Heart right ventricle (tissue), 16 donors: ENCODE measurements around the gene TANGO6. TPM values are rescaled to one million over a fixed set of nuclear protein-coding genes. Genes with fewer than 3 reads are reported as not detected.
A peak's percentile ranks its signal among the peaks of the same experiment; 100 is the strongest.

Experiments
- ATAC-seq, 8 donors: fragments of 200-7000 bp; cut with Tn5 transposase; one replicate each; pipeline ENCODE4 v1.9.1; 2020; ENCODE audit warnings: mild to moderate bottlenecking in 8 of 8, moderate library complexity in 8 of 8, moderate number of reproducible peaks in 1 of 8
- DNase-seq, 2 donors: peaks; one replicate each; pipeline ENCODE4 v3.0.0-alpha.2; 2020
- H3K27ac ChIP-seq, 10 donors: fragments of 200-600 bp; sonication (generic) in 2 of 10; one replicate each; pipeline versions ENCODE4 v1.5.0 to v1.8.0; 2020 to 2022; ENCODE audit warnings: mild to moderate bottlenecking in 3 of 10
- H3K27me3 ChIP-seq, 7 donors: fragments of 200-600 bp; one replicate each; pipeline ENCODE4 v1.8.0; 2021 to 2022; ENCODE audit warnings: mild to moderate bottlenecking in 2 of 7
- H3K36me3 ChIP-seq, 9 donors: fragments of 200-600 bp; sonication (generic) in 1 of 9; one replicate each; pipeline versions ENCODE4 v1.5.0 to v1.8.0; 2020 to 2022; ENCODE audit warnings: mild to moderate bottlenecking in 2 of 9
- H3K4me1 ChIP-seq, 9 donors: fragments of 200-600 bp; sonication (generic) in 1 of 9; one replicate each; pipeline versions ENCODE4 v1.5.0 to v1.8.0; 2020 to 2022; ENCODE audit warnings: mild to moderate bottlenecking in 4 of 9
- H3K4me3 ChIP-seq, 10 donors: fragments of 200-600 bp; sonication (generic) in 2 of 10; one replicate each; pipeline versions ENCODE4 v1.5.0 to v1.8.0; 2020 to 2022; ENCODE audit warnings: mild to moderate bottlenecking in 7 of 10, moderate library complexity in 2 of 10
- H3K9me3 ChIP-seq, 11 donors: fragments of 200-600 bp in 10 of 11; sonication (generic) in 2 of 11; one replicate each; pipeline versions ENCODE4 v1.5.0 to v1.8.0; 2013 to 2022; ENCODE audit warnings: mild to moderate bottlenecking in 2 of 11, control low read depth in 1 of 11, moderate library complexity in 1 of 11
- WGBS, 2 donors: extraction: QIAGEN DNeasy Blood & Tissue Kit; methylation state at CpG; one replicate each; pipeline ENCODE4 v1.1.7; 2013; ENCODE audit warnings: inconsistent platforms in 1 of 2; 5-methylcytosine and 5-hydroxymethylcytosine counted together
- intact Hi-C, 10 donors: fragments of 100-400 bp; cut with DNase I; formaldehyde crosslinking; loops; one replicate each; pipeline versions ENCODE4 v1.11.1 to v1.14.2; 2022
- long read RNA-seq, 3 donors: library from polyadenylated mRNA; unstranded; transcript quantifications; one replicate each; pipeline ENCODE4 v2.0.0, GENCODE V29; 2020 to 2021
- polyA plus RNA-seq, 2 donors: library from polyadenylated mRNA; stranded (reverse); fragments of 200-250 nt; gene quantifications; one replicate each; pipeline ENCODE4 v1.2.3, GENCODE V29; 2013
- total RNA-seq, 10 donors: library from RNA; stranded (reverse); fragmentation: NEBNext Ultra II Directional in 3 of 10; extraction: Animal tissue kit (Norgen Biotek cat#: 25700) in 3 of 10; gene quantifications; one replicate each; pipeline versions ENCODE4 v1.2.1 to v1.2.4, GENCODE V29; 2021 to 2023
- TF ChIP-seq, protein P1 (sequence below), 9 donors: fragments of 200-600 bp; sonication (generic) in 2 of 9; IDR thresholded peaks; one replicate each; pipeline versions ENCODE4 v1.5.0 to v1.8.0; 2021 to 2022; ENCODE audit warnings: antibody characterized with exemption in 9 of 9, mild to moderate bottlenecking in 5 of 9, moderate library complexity in 1 of 9
- donor health status: Arrhythmogenic right ventricular cardiomyopathy.
- donor health status: ischemic (EF 13 %, LVEDD 7.1; RV severe dilation, severe dysfunction).
- donor health status: healthy with polysubstance abuse.
- donor health status: DM: no; HTN: yes; CAD: no.
- donor health status: DM: no; HTN: no; CAD: no.
- donor health status: ischemic (EF 25% LVEDD 6.9; RV normal size, moderate dysfunction).
- donor health status: ischemic (EF 25% LVEDD 5.7; RV mildly dilated, moderate dysfunction).
- donor health status: healthy.
- donor health status: DM: yes; HTN: yes; CAD: no.
- donor health status: Ischemic cardiomyopathy.
- donor health status: ischemic (EF 35%, LVEDD 5.7; RV mildly dilated, moderate dysfunction).
- donor health status: nonischemic (EF 11% LVEDD 7.7; RV severe dilation, severe dysfunction).
- donor health status: DM: yes; HTN: yes; CAD: no.
- donor health status: PGD.
- donor health status: ischemic (EF 29% LVEDD 5.4; RV normal size, mild dysfunction).
- donor health status: nonischemic (EF 23%, LVEDD 6.1; RV moderate dilation, normal function).

The TANGO6 gene
- total RNA-seq (10 to 100 TPM in 3 of 10 donors, 1 to 10 TPM in 7; 6.7 to 12.9 (median 8.4) TPM), polyA plus RNA-seq (1 to 10 TPM; 1.8 to 5.8 TPM)
- long read RNA-seq, donor 1, full-length matches to known transcripts = 6 of 9 reads
- long read RNA-seq, donor 1, partial matches to known transcripts = 3 of 9 reads
- long read RNA-seq, donor 1, other reads (novel, unspliced or antisense) = 0 of 9 reads
- long read RNA-seq, donor 2, full-length matches to known transcripts = 8 of 15 reads
- long read RNA-seq, donor 2, partial matches to known transcripts = 5 of 15 reads
- long read RNA-seq, donor 2, other reads (novel, unspliced or antisense) = 2 of 15 reads
- long read RNA-seq, donor 3, full-length matches to known transcripts = 7 of 12 reads
- long read RNA-seq, donor 3, partial matches to known transcripts = 3 of 12 reads
- long read RNA-seq, donor 3, other reads (novel, unspliced or antisense) = 2 of 12 reads

- TF ChIP-seq, protein P1, sequence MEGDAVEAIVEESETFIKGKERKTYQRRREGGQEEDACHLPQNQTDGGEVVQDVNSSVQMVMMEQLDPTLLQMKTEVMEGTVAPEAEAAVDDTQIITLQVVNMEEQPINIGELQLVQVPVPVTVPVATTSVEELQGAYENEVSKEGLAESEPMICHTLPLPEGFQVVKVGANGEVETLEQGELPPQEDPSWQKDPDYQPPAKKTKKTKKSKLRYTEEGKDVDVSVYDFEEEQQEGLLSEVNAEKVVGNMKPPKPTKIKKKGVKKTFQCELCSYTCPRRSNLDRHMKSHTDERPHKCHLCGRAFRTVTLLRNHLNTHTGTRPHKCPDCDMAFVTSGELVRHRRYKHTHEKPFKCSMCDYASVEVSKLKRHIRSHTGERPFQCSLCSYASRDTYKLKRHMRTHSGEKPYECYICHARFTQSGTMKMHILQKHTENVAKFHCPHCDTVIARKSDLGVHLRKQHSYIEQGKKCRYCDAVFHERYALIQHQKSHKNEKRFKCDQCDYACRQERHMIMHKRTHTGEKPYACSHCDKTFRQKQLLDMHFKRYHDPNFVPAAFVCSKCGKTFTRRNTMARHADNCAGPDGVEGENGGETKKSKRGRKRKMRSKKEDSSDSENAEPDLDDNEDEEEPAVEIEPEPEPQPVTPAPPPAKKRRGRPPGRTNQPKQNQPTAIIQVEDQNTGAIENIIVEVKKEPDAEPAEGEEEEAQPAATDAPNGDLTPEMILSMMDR (IDR thresholded peaks at IDR 0.05) = peak in 5 of 9 donors; percentile 11 to 29 (median 20)
- ATAC-seq = peak; percentile 98 to 99 (median 98)
- peaks cover 0 to 21% (median 10%) of the 10 kb centered on the region in 9 donors for H3K4me1 ChIP-seq
- peaks cover 0 to 6% (median 0%) of the 10 kb centered on the region in 7 donors for H3K27me3 ChIP-seq
- intact Hi-C loops = loop anchor here in 7 of 10 donors (5.0 to 10.0 kb wide), 7 partner anchors 271 to 319 kb away; partner anchors contain the start of genes CHTF8 (in 1 of the 7), UTP4 (in 1 of the 7) and ZFP90 (in 1 of the 7)
- no peaks in the 10 kb centered on the region for H3K36me3 ChIP-seq
- H3K4me3 ChIP-seq = peak within 1 kb of the TSS; percentile 73 to 99 (median 92)
- H3K9me3 ChIP-seq = no peaks in the 10 kb centered on the region
- H3K27ac ChIP-seq = peak within 1 kb of the TSS; percentile 81 to 95 (median 88)
- peak; percentile 86 to 88 for DNase-seq
- 0 to 1% methylated on average over 55 of the region's 55 CpGs for WGBS, 2 donors
Measured at GRCh38 chr16:68843482-68844210, at the start of gene TANGO6. TANGO6 (plus strand) TSS chr16:68843531; CDS start chr16:68843618, 87 bp downstream.

DNA sequence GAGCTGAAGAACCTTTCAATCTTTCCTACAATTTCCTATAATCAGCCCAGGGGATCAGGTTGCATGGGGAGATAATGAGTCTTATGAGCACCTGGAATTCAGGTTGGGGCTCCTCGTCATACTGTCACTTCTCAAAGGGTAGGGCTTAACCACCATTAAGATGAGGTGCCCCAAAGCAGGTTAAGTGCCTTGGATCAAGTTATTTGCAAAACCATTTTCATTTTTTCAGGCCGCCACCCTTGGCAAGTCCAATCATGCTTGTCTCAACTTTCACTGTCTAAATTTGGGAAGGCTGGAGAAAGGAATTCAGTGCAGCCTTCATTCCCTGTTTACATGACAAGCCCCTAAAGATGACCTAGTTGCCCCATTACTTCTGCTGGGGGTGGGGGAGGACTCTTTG is 44.9 kb upstream of the TANGO6 start:
- TF ChIP-seq, protein P1 (IDR thresholded peaks at IDR 0.05) = no peak
- H3K36me3 ChIP-seq = no peaks in the 10 kb centered on the region
- intact Hi-C loops = no loop called here
- no peaks in the 10 kb centered on the region for H3K9me3 ChIP-seq
- no peak overlapping the region for H3K27ac ChIP-seq
- H3K4me3 ChIP-seq = no peak overlapping the region
- WGBS, 2 donors = 89 to 91% methylated on average over 2 of the region's 2 CpGs
- no peak for DNase-seq
- ATAC-seq = no peak
- peaks cover 0 to 2% (median 0%) of the 10 kb centered on the region in 7 donors for H3K27me3 ChIP-seq
- no peaks in the 10 kb centered on the region for H3K4me1 ChIP-seq

DNA sequence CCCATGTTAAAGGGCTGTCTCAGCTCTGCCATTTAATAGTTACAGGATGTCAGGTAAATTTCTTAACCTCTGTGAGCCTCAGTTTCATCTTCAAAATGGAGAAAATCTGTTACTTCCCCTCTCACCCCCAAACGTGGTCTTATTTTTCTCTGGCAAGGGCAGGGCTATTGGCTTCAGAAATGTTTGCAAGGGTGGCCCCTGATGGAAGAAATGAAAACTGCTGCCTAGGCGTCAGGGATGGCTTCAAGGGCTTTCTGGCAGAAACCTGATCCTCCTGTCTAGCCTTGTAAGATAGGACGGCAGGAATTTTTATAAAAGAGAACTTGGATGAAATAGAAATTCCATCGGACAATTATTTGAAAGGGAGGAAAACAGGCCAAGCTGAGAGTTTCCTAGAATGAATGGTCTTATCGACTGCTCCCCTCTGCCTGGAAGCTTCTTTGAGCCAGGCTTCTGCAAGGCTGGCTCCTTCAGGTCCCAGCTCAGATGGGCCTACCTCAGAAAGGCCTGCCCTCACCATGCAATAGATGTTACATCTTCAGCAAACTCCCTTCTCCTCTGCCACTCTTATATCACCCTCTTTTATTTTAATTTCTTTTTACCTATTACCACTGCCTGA is 43.0 kb upstream of the TANGO6 start:
- 13 to 14% methylated on average over 5 of the region's 5 CpGs for WGBS, 2 donors

More for the DNA sequence above, 43.0 kb upstream of the TANGO6 start:
- DNase-seq = peak in 1 of 2 donors; percentile 45
- no peaks in the 10 kb centered on the region for H3K36me3 ChIP-seq
- intact Hi-C loops = loop anchor here in 6 of 10 donors (2.0 to 10.0 kb wide), 4 partner anchors 210 to 276 kb away; no protein-coding TSS in a partner anchor
- H3K4me3 ChIP-seq = no peak overlapping the region
- no peaks in the 10 kb centered on the region for H3K9me3 ChIP-seq
- H3K27me3 ChIP-seq = no peaks in the 10 kb centered on the region
- H3K27ac ChIP-seq = no peak overlapping the region
- TF ChIP-seq, protein P1 (IDR thresholded peaks at IDR 0.05) = peak; percentile 23 to 71 (median 54)
- ATAC-seq = peak in 6 of 8 donors; percentile 44 to 74 (median 61)
- no peaks in the 10 kb centered on the region for H3K4me1 ChIP-seq
